ENCODE data around the gene DPY19L3.

The DPY19L3 gene

DNA sequence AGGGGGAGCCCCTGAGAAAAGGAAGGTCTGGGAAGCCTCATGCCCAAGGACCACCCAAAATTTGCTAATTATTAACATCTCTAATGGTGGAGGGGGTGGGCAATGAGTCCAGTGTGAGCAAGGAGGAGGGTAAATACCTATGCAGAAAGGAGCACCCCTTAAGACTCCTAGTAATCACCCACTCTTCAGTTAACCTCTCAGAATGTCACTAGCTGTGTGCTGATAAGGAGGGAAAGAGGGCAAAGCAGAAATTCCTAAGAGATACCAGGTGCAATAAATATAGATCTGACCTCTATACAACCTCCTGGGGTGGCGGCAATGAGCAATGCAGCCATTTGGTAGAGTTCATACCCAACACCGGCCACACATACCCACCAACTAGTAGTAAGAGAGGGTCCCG lies 12.7 kb upstream of the DPY19L3 start:
- no peak overlapping the region for H3K4me3 ChIP-seq (ENCODE audit: low read length)
- TF ChIP-seq, protein P1, sequence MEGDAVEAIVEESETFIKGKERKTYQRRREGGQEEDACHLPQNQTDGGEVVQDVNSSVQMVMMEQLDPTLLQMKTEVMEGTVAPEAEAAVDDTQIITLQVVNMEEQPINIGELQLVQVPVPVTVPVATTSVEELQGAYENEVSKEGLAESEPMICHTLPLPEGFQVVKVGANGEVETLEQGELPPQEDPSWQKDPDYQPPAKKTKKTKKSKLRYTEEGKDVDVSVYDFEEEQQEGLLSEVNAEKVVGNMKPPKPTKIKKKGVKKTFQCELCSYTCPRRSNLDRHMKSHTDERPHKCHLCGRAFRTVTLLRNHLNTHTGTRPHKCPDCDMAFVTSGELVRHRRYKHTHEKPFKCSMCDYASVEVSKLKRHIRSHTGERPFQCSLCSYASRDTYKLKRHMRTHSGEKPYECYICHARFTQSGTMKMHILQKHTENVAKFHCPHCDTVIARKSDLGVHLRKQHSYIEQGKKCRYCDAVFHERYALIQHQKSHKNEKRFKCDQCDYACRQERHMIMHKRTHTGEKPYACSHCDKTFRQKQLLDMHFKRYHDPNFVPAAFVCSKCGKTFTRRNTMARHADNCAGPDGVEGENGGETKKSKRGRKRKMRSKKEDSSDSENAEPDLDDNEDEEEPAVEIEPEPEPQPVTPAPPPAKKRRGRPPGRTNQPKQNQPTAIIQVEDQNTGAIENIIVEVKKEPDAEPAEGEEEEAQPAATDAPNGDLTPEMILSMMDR (IDR thresholded peaks at IDR 0.05; ENCODE audit: insufficient read depth, low read depth, low read length, missing control alignments): no peak
- DNase-seq (ENCODE audit: low read depth): no peak

DNA sequence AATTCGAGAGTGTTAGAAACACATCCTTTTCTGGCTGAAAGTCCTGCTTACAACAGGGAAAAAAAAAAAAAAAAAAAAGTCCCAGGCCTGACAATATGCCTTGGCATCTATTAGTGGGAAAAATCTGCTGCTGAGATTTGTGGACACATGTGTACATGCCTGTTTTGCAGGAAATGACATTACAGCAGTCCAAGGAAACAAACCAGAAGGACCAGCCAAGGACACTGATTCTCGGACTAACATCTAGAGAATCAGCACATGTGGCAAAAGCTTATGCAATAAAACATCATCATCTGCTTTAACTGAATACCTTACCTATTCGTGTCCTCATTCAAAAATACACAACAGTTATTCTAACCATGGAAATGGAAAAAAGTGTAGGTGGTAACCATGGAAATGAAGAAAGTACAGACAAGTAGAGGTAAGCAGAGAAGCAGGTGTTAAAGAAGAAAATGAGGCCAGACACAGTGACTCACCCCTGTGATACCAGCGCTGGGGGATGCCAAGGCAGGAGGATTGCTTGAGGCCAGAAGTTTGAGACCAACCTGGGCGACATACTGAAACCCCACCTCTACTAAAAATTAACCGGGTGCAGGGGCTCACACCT lies 9.4 kb upstream of the DPY19L3 start:
- DNase-seq (ENCODE audit: low read depth): peak; percentile 30
- TF ChIP-seq, protein P1 (IDR thresholded peaks at IDR 0.05; ENCODE audit: insufficient read depth, low read depth, low read length, missing control alignments): no peak
- no peak overlapping the region for H3K4me3 ChIP-seq (ENCODE audit: low read length)

DNA sequence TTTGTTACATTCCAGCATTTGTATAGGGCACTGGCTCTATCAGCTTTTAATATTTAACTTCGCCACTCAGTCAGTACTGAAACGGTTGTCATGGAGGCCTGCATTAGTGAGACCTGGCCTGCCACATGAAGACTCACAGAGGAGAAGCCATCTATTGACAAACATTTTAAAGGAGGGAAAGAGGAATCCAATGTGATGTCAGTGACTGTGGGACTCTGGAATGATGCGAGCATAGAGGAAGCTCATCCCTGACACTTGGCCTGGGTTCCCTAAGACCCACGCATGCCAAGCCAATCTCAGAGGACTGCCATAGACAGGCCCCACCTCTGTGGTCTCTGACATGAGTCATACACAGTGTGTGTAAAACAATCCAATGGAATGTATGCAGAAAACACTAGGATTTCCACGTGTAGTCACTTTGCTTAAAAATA lies 7.9 kb upstream of the DPY19L3 start:
- TF ChIP-seq, protein P1 (IDR thresholded peaks at IDR 0.05; ENCODE audit: insufficient read depth, low read depth, low read length, missing control alignments): no peak
- peak; percentile 35 for DNase-seq (ENCODE audit: low read depth)
- H3K4me3 ChIP-seq (ENCODE audit: low read length): no peak overlapping the region

DNA sequence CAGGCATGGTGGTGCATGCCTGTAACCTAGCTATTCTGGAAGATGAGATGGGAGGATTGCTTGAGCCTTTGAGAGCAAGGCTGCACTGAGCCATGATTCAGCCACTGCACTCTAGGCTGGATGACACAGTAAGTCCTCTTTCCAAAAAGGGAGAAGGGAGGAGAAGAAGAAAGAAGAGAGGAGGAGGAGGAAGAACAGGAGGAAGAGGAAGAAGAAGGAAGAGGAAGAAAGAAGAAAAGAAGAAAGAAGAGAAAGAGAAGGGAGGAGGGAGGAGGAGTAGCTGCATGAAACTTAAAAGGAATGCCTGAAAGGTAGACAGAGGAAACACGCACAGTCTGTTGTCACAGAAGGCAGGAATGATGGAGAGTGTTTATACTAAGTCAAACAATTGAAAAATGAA lies 3.6 kb upstream of the DPY19L3 start:
- DNase-seq (ENCODE audit: low read depth): no peak
- no peak overlapping the region for H3K4me3 ChIP-seq (ENCODE audit: low read length)
- TF ChIP-seq, protein P1 (IDR thresholded peaks at IDR 0.05; ENCODE audit: insufficient read depth, low read depth, low read length, missing control alignments): no peak

DNA sequence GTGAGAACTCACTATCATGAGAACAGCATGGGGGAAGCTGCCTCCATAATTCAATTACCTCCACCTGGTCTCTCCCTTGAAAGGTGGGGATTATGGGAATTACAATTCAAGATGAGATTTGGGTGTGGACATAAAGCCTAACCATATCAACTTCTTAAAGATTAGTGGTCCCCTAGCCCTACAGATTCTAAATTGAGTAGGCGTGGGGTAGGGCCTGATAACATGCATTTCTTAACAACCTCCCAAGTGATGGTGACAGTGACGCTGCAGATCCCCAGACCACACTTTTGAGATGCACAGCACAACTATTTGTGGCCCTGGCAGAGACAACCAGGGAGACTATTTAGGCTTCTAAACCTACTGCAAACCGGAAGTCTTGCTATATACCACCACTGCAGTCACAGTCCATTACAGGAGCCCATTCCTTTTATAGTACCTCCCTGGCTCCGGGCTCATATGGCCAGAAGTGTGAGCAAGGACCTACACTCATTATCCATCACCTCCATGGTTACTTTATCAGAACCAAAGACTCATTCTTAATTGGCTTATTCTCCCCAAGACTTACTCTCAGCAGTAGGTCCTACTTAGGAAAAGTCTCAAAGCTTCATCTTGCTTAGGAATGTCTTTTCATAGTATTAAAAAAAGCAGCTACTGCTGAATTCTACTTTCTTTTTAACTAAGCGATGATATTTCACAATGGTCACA lies 2.1 kb upstream of the DPY19L3 start:
- TF ChIP-seq, protein P1 (IDR thresholded peaks at IDR 0.05; ENCODE audit: insufficient read depth, low read depth, low read length, missing control alignments): no peak
- no peak overlapping the region for H3K4me3 ChIP-seq (ENCODE audit: low read length)
- no peak for DNase-seq (ENCODE audit: low read depth)

DNA sequence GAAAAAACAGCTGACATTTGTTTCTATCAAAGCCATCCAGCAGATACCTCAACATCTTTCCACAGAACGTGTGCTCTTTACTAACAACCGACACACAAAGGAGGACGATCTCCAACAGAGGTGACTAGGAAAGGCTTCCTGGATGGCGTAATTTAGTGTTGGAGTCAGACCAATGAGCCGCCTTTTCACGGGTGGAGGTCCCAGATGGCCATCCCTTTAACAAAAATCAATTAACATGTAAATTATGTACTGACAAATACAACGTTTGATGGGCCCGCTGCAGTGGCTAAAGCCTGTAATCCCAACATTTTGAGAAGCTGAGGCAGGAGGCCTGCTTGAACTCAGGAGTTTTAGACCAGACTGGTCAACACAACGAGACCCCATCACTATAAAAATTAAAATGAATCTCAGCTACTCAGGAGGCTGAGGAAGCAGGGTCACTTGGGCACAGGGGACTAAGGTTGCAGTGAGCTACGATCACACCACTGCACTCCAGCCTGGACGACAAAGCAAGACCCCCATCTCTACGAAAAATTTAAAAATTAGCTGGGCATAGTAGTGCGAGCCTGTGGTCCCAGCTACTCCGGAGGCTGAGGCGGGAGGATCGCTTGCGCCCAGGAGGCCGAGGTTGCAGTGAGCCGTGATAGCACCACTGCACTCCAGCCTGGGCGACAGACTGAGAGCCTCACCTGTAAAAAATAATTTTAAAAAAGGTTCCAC lies 1.2 kb upstream of the DPY19L3 start:
- peak; percentile 24 for DNase-seq (ENCODE audit: low read depth)
- TF ChIP-seq, protein P1 (IDR thresholded peaks at IDR 0.05; ENCODE audit: insufficient read depth, low read depth, low read length, missing control alignments): no peak
- H3K4me3 ChIP-seq (ENCODE audit: low read length): peak overlapping the region; percentile 70
